Kidney (tissue), 14 donors: ENCODE measurements around the gene HRH2. TPM values are rescaled to one million over a fixed set of nuclear protein-coding genes. Genes with fewer than 3 reads are reported as not detected.

ENCODE experiments used
- DNase-seq, 5 donors: peaks; one replicate each; pipeline ENCODE4 v3.0.0-alpha.2; 2013 to 2020
- FAIRE-seq: peaks from 2 replicates; lab custom pipeline; 2012; peaks lifted over from hg19 to GRCh38; lab: Jason Lieb, UNC
- H3K27ac ChIP-seq, 2 donors: one replicate each; pipeline ENCODE4 v1.7.0; 2013; ENCODE audit warnings: low read depth in 2 of 2, low read length in 2 of 2, inconsistent platforms in 1 of 2
- H3K27me3 ChIP-seq: one replicate; pipeline ENCODE4 v1.7.1; 2013; ENCODE audit warnings: low read length, inconsistent platforms; ENCODE audit not compliant: control insufficient read depth, insufficient read depth
- H3K36me3 ChIP-seq, 3 donors: one replicate each; pipeline versions ENCODE4 v1.7.0 to v1.7.1; 2013; ENCODE audit warnings: low read length in 3 of 3, control low read depth in 1 of 3, inconsistent platforms in 1 of 3; ENCODE audit not compliant: insufficient read depth in 3 of 3, control insufficient read depth in 2 of 3
- H3K4me1 ChIP-seq, 3 donors: one replicate each; pipeline versions ENCODE4 v1.7.0 to v1.7.1; 2013; ENCODE audit warnings: low read length in 3 of 3, inconsistent platforms in 1 of 3, low read depth in 1 of 3; ENCODE audit not compliant: control insufficient read depth in 2 of 3, insufficient read depth in 2 of 3
- H3K4me3 ChIP-seq, 3 donors: one replicate each; pipeline versions ENCODE4 v1.7.0 to v1.8.1; 2013; ENCODE audit warnings: low read length in 3 of 3, control low read depth in 1 of 3, inconsistent platforms in 1 of 3
- H3K9ac ChIP-seq, 3 donors: one replicate each; pipeline versions ENCODE4 v1.7.0 to v1.7.1; 2013; ENCODE audit warnings: low read length in 3 of 3, control low read depth in 1 of 3, inconsistent platforms in 1 of 3
- H3K9me3 ChIP-seq, 3 donors: one replicate each; pipeline versions ENCODE4 v1.7.0 to v1.7.1; 2013; ENCODE audit warnings: low read length in 3 of 3, control low read depth in 1 of 3, inconsistent platforms in 1 of 3; ENCODE audit not compliant: control insufficient read depth in 2 of 3, insufficient read depth in 1 of 3
- CTCF ChIP-seq: IDR thresholded peaks from 3 replicates; pipeline ENCODE4 v1.5.1; 2012; ENCODE audit warnings: mild to moderate bottlenecking, moderate library complexity, borderline replicate concordance; ENCODE audit not compliant: insufficient read depth; ENCODE audit errors: extremely low read depth
- intact Hi-C: fragments of 100-400 bp; cut with DNase I; formaldehyde crosslinking; loops from one replicate; pipeline ENCODE4 v1.11.1; 2022
- polyA plus RNA-seq: library from polyadenylated mRNA; stranded (reverse); fragments of 350-450 nt; fragmentation: Illumina TruSeq; extraction: RNeasy Lipid Tissue Mini Kit (QIAGEN cat#74804); gene quantifications from one replicate; pipeline ENCODE4 v1.2.3, GENCODE V29; 2014; ENCODE audit warnings: low read depth, low replicate concordance; ENCODE audit not compliant: insufficient read depth
- total RNA-seq: library from RNA; stranded (reverse); fragmentation: NEBNext Ultra II Directional; extraction: Animal tissue kit (Norgen Biotek cat#: 25700); gene quantifications from one replicate; pipeline ENCODE4 v1.2.1, GENCODE V29; 2021
- donor health status: control.
- donor health status: control.
- donor health status: control.
- donor health status: control.
- donor health status: control.
- donor health status: DM: yes; HTN: yes; CAD: no.
- donor health status: Normal renal cell carcinoma (clear cell type).

Gene HRH2
- total and polyA plus RNA-seq, 2 donors from 2014 or later = 1.9 to 10.6 TPM

- no peaks in the 10 kb centered on the region for H3K27me3 ChIP-seq
- H3K4me3 ChIP-seq = no peak overlapping the region
- no peak for DNase-seq
- FAIRE-seq = no peak
- H3K27ac ChIP-seq = no peak overlapping the region
- no peaks in the 10 kb centered on the region for H3K9me3 ChIP-seq
- intact Hi-C loops = no loop called here
- H3K4me1 ChIP-seq = no peaks in the 10 kb centered on the region
- TF ChIP-seq CTCF = no peak
- no peak overlapping the region for H3K9ac ChIP-seq
- H3K36me3 ChIP-seq = no peaks in the 10 kb centered on the region
Observed at GRCh38 chr5:175671013-175671412, 13.1 kb downstream of the HRH2 start.

DNA sequence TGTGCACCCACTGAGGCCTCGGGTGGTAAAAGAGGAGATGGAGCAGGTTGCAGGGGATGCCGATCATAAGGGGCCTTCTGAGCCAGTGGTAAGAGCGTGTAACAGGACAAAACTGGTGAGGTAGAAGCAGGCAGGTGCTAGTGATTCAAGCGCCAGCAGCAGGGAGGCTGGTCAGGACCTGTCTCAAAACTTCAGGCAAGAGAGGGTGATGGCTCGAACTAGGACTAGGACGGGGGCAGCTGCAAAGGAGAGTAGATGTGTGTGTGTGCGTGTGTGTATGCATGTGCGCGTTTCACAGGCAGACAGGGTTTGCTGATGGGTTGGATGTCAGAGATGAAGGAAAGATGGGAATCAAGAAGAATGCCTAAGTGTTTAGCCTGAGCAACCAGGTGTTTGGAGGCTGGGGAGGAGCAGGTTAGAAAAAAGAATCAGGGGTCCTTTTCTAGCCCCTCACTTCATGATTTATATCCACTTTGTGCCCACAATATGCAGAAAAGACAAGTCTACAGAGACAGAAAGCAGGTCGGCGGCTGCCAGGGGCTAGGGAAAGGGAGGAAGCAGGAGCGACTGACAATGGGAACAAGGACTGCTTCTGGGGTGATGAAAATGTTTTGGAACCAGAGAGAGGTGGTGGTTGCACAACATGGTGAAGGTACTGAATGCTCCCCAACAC is 15.2 kb downstream of the HRH2 start:
- no peak for TF ChIP-seq CTCF
- DNase-seq = no peak
- no peaks in the 10 kb centered on the region for H3K36me3 ChIP-seq
- intact Hi-C loops = no loop called here
- H3K4me1 ChIP-seq = no peaks in the 10 kb centered on the region
- no peaks in the 10 kb centered on the region for H3K9me3 ChIP-seq
- H3K9ac ChIP-seq = no peak overlapping the region
- no peak overlapping the region for H3K27ac ChIP-seq
- no peak for FAIRE-seq
- no peaks in the 10 kb centered on the region for H3K27me3 ChIP-seq
- no peak overlapping the region for H3K4me3 ChIP-seq

DNA sequence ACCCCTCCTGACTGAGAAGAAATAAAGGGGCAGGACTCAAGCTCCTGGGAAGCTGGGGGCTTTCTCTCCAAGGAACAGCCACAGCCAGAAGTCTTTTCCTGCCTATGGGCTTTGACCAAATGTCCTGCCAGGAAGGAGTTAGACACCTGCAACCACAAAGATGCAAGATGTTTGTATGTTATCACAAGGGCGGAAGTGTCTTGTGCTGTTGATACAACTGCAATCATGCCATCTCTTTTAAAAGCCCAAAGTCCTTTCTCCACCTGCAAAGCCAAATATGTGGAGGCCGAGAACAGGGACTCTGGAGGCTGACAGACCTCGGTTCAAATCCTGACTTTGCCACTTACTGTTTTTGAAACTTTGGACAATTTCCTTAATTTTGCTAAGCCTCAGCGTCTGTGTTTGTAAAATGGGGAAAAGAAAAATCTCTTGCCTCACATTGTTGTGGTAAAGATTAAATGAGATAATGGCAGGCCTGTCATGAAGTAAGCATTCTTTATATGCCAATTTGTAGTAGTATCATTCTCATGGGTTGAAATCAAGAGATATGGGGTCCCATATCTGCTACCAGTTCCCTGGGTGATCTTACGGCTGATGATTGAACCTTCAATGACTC is 17.0 kb downstream of the HRH2 start:
- no peak overlapping the region for H3K4me3 ChIP-seq
- intact Hi-C loops = no loop called here
- no peak overlapping the region for H3K27ac ChIP-seq
- DNase-seq (no peak), FAIRE-seq (no peak)
- no peak overlapping the region for H3K9ac ChIP-seq
- H3K4me1 ChIP-seq = no peaks in the 10 kb centered on the region
- no peaks in the 10 kb centered on the region for H3K27me3 ChIP-seq
- H3K9me3 ChIP-seq = no peaks in the 10 kb centered on the region
- TF ChIP-seq CTCF = no peak
- no peaks in the 10 kb centered on the region for H3K36me3 ChIP-seq

DNA sequence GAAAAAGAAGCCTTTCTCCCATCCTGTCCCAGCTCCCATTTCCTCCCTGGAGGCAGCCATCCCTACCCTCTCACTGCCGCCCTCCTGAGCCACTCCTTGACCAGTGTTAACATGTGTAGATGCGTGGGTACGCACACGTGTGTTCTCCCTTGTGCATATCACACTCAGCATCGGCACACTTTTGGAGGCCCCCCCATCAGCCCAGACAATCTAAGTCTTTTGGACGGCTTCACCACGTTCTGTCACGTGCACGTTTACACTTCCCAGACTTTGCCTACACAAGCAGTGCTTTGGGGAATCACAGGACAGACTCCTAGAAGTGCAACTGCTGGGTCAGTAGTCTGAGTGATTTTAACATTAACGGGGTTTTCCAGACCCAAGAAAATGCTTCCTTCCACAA is 18.0 kb downstream of the HRH2 start:
- DNase-seq (no peak), FAIRE-seq (no peak)
- no peaks in the 10 kb centered on the region for H3K9me3 ChIP-seq
- no peak overlapping the region for H3K27ac ChIP-seq
- no peak overlapping the region for H3K4me3 ChIP-seq
- no peaks in the 10 kb centered on the region for H3K4me1 ChIP-seq
- no peak for TF ChIP-seq CTCF
- intact Hi-C loops = no loop called here
- no peaks in the 10 kb centered on the region for H3K36me3 ChIP-seq
- H3K27me3 ChIP-seq = no peaks in the 10 kb centered on the region
- no peak overlapping the region for H3K9ac ChIP-seq
